ENCODE results near the gene PDE2A.

The PDE2A gene

GRCh38 chr11:72662036-72662435, 12.2 kb downstream of the PDE2A start:
- TF ChIP-seq CTCF (IDR thresholded peaks at IDR 0.05; ENCODE audit: low read depth, low read length, missing control alignments), result no peak
- H3K4me3 ChIP-seq (replicated peaks; ENCODE audit: low read depth, low read length), result no peak overlapping the region
- DNase-seq (ENCODE audit: extremely low read depth, low read depth), result no peak

- no peak overlapping the region for H3K4me3 ChIP-seq (replicated peaks; ENCODE audit: low read depth, low read length)
- TF ChIP-seq CTCF (IDR thresholded peaks at IDR 0.05; ENCODE audit: low read depth, low read length, missing control alignments), result no peak
- DNase-seq (ENCODE audit: extremely low read depth, low read depth), result no peak
Measured at GRCh38 chr11:72661486-72661885, 12.7 kb downstream of the PDE2A start.

GRCh38 chr11:72658989-72659640, 15.1 kb downstream of the PDE2A start:
- no peak for DNase-seq (ENCODE audit: extremely low read depth, low read depth)
- no peak overlapping the region for H3K4me3 ChIP-seq (replicated peaks; ENCODE audit: low read depth, low read length)
- TF ChIP-seq CTCF (IDR thresholded peaks at IDR 0.05; ENCODE audit: low read depth, low read length, missing control alignments), result no peak

- no peak for DNase-seq (ENCODE audit: extremely low read depth, low read depth)
- no peak for TF ChIP-seq CTCF (IDR thresholded peaks at IDR 0.05; ENCODE audit: low read depth, low read length, missing control alignments)
- no peak overlapping the region for H3K4me3 ChIP-seq (replicated peaks; ENCODE audit: low read depth, low read length)
Measured at GRCh38 chr11:72657411-72658100, 16.7 kb downstream of the PDE2A start.

GRCh38 chr11:72655896-72656464, 18.2 kb downstream of the PDE2A start:
- no peak overlapping the region for H3K4me3 ChIP-seq (replicated peaks; ENCODE audit: low read depth, low read length)
- no peak for DNase-seq (ENCODE audit: extremely low read depth, low read depth)
- no peak for TF ChIP-seq CTCF (IDR thresholded peaks at IDR 0.05; ENCODE audit: low read depth, low read length, missing control alignments)

- DNase-seq (ENCODE audit: extremely low read depth, low read depth), result no peak
- TF ChIP-seq CTCF (IDR thresholded peaks at IDR 0.05; ENCODE audit: low read depth, low read length, missing control alignments), result no peak
- H3K4me3 ChIP-seq (replicated peaks; ENCODE audit: low read depth, low read length), result no peak overlapping the region
Measured at GRCh38 chr11:72655014-72655413, 19.2 kb downstream of the PDE2A start.
